Fibroblast of skin of right quadriceps (primary cell): ENCODE measurements around the gene ZNF618.
A peak's percentile ranks its signal among the peaks of the same experiment; 100 is the strongest.

Experiments used
- DNase-seq: peaks from one replicate; pipeline ENCODE4 v3.0.0-alpha.2; 2013

The ZNF618 gene

GRCh38 chr9:114085387-114085789 lies 209.3 kb downstream of the ZNF618 start:
- DNase-seq, result no peak

- DNase-seq, result no peak
Measured at GRCh38 chr9:114086009-114086408, 209.9 kb downstream of the ZNF618 start.

- no peak for DNase-seq
Measured at GRCh38 chr9:114086607-114087006, 210.5 kb downstream of the ZNF618 start.

GRCh38 chr9:114087721-114088120 lies 211.6 kb downstream of the ZNF618 start:
- DNase-seq, result no peak

- DNase-seq, result no peak
Measured at GRCh38 chr9:114088571-114089170, 212.6 kb downstream of the ZNF618 start.

- no peak for DNase-seq
Measured at GRCh38 chr9:114089206-114089840, 213.2 kb downstream of the ZNF618 start.

- DNase-seq, result no peak
Measured at GRCh38 chr9:114090798-114091197, 214.7 kb downstream of the ZNF618 start.

- DNase-seq, result no peak
Measured at GRCh38 chr9:114091711-114092110, 215.6 kb downstream of the ZNF618 start.

- no peak for DNase-seq
Measured at GRCh38 chr9:114092336-114092735, 216.2 kb downstream of the ZNF618 start.

GRCh38 chr9:114093031-114093471 lies 216.9 kb downstream of the ZNF618 start:
- no peak for DNase-seq

- DNase-seq, result no peak
Measured at GRCh38 chr9:114093761-114094505, 217.8 kb downstream of the ZNF618 start.

GRCh38 chr9:114094971-114095370 lies 218.9 kb downstream of the ZNF618 start:
- no peak for DNase-seq

- no peak for DNase-seq
Measured at GRCh38 chr9:114096041-114096511, 220.0 kb downstream of the ZNF618 start.

- DNase-seq, result no peak
Measured at GRCh38 chr9:114096866-114097612, 220.9 kb downstream of the ZNF618 start.

- DNase-seq, result peak; percentile 34
Measured at GRCh38 chr9:114097613-114098020, 221.5 kb downstream of the ZNF618 start.

GRCh38 chr9:114098021-114098935 lies 222.2 kb downstream of the ZNF618 start:
- DNase-seq, result peak; percentile 32

GRCh38 chr9:114098936-114099668 lies 223.0 kb downstream of the ZNF618 start, which contains the start of gene KIF12:
Gene KIF12, minus strand, starts transcription at chr9:114099292. Its CDS starts 16 bp downstream, at chr9:114099276.
- DNase-seq, result no peak

- DNase-seq, result no peak
Measured at GRCh38 chr9:114099669-114100270, 223.7 kb downstream of the ZNF618 start.

- no peak for DNase-seq
Measured at GRCh38 chr9:114100536-114100935, 224.4 kb downstream of the ZNF618 start.

- no peak for DNase-seq
Measured at GRCh38 chr9:114102484-114102883, 226.4 kb downstream of the ZNF618 start.

- no peak for DNase-seq
Measured at GRCh38 chr9:114105236-114105635, 229.1 kb downstream of the ZNF618 start.
